Measurements from ENCODE around the gene FER1L5.

FER1L5 gene

GRCh38 chr2:96683972-96684820, 41.6 kb downstream of the FER1L5 start:
- DNase-seq: no peak

GRCh38 chr2:96684883-96685576, 42.5 kb downstream of the FER1L5 start:
- DNase-seq: no peak

GRCh38 chr2:96685577-96686459, 43.3 kb downstream of the FER1L5 start:
- DNase-seq: no peak

- DNase-seq: no peak
These were observed 44.7 kb downstream of the FER1L5 start for GRCh38 chr2:96687266-96687665.

- no peak for DNase-seq
These were observed 45.4 kb downstream of the FER1L5 start for GRCh38 chr2:96687711-96688640.

- DNase-seq: no peak
These were observed 46.3 kb downstream of the FER1L5 start for GRCh38 chr2:96688649-96689430.

- DNase-seq: no peak
These were observed 46.9 kb downstream of the FER1L5 start for GRCh38 chr2:96689431-96689991.

GRCh38 chr2:96690306-96691021, 47.9 kb downstream of the FER1L5 start:
- DNase-seq: no peak

GRCh38 chr2:96691022-96691612, 48.6 kb downstream of the FER1L5 start:
- DNase-seq: no peak

- DNase-seq: no peak
These were observed 49.8 kb downstream of the FER1L5 start for GRCh38 chr2:96692094-96692971.

- DNase-seq: no peak
These were observed 51.0 kb downstream of the FER1L5 start for GRCh38 chr2:96693286-96694200.

GRCh38 chr2:96694279-96694678, 51.7 kb downstream of the FER1L5 start:
- DNase-seq: no peak

- no peak for DNase-seq
These were observed 52.4 kb downstream of the FER1L5 start for GRCh38 chr2:96694816-96695455.

- no peak for DNase-seq
These were observed 53.0 kb downstream of the FER1L5 start for GRCh38 chr2:96695602-96696001.

- DNase-seq: no peak
These were observed 54.9 kb downstream of the FER1L5 start for GRCh38 chr2:96697476-96697875.

- DNase-seq: no peak
These were observed 55.8 kb downstream of the FER1L5 start for GRCh38 chr2:96698221-96698861.

- no peak for DNase-seq
These were observed 56.5 kb downstream of the FER1L5 start for GRCh38 chr2:96699021-96699420.

All from stimulated activated naive CD4-positive, alpha-beta T cell treated with Interleukin-2 at 50 U/mL for 16 hours (primary cell).